Measurements from ENCODE around the gene UAP1L1.

UAP1L1 gene

DNA sequence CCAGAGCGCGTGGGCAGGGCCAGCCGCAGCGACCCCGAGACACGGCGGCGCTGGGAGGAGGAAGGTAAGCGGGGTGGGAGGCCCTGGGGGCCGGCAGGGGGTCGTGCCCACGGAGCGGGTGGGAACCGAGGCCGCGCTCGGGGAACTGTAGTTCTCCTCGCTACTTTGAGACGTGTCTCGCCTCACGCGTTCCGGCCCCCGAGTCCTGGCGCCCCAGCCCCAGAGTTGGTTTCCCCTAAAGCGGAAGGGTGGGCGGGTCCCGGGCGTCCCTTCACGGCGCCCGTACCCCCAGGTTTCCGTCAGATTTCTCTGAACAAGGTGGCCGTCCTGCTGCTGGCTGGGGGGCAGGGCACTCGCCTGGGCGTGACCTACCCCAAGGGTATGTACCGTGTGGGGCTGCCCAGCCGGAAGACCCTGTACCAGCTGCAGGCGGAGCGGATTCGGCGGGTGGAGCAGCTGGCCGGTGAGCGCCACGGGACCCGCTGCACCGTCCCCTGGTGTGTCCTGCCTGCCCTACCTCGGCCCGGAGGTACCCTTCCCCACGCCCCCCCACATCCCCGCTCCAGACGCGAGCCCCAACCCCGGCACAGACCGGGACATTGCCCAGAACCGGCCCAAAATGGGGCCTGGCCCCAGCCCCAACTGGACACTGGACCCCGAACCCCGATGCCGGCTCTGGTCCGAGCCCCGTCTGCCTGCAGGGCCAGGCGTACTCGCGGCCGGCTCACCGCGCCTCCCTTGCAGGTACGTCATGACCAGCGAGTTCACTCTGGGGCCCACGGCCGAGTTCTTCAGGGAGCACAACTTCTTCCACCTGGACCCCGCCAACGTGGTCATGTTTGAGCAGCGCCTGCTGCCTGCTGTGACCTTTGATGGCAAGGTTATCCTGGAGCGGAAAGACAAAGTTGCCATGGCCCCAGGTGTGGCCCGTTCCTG is 709 bp downstream of the UAP1L1 start:
- no peak for DNase-seq

DNA sequence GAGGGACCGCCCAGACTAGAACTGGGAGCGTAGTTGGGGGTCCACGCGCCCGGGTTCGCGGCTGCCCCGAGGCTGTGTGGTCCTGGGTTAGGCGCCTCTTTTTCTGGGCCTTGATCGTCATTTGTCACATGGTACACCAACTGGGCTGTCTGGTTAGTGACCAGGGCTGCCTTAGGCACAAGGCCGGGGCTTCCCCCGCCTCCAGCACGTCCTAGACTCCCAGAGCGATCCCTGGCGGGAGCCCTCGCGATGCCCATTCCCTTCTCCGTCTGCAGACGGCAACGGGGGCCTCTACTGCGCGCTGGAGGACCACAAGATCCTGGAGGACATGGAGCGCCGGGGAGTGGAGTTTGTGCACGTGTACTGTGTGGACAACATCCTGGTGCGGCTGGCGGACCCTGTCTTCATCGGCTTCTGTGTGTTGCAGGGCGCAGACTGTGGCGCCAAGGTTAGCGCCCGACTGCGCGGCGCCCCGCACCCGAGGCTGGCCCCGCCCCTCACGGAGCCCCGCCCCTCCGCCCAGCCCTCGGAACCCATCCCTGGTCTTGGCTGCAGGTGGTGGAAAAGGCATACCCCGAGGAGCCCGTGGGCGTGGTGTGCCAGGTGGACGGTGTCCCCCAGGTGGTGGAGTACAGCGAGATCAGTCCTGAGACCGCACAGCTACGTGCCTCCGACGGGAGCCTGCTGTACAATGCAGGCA is 1.5 kb downstream of the UAP1L1 start:
- DNase-seq, result no peak

DNA sequence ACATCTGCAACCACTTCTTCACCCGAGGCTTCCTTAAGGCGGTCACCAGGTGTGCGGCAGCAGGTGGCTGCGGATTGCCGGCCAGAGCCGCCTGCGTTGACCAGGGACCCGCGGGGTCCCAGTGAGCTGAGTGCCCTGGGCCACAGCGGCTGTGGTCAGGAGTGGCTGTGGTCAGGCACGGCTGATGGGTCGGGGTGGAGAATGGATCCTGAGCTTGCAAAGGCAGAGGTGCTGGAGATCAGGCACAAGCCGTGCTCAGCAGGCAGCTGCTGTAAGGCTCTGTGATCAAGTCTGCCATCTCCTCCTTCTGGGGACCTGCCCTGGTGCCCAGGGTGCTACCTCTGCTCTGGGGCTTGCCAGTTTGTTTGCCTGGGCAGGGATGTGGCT is 2.1 kb downstream of the UAP1L1 start:
- no peak for DNase-seq

DNA sequence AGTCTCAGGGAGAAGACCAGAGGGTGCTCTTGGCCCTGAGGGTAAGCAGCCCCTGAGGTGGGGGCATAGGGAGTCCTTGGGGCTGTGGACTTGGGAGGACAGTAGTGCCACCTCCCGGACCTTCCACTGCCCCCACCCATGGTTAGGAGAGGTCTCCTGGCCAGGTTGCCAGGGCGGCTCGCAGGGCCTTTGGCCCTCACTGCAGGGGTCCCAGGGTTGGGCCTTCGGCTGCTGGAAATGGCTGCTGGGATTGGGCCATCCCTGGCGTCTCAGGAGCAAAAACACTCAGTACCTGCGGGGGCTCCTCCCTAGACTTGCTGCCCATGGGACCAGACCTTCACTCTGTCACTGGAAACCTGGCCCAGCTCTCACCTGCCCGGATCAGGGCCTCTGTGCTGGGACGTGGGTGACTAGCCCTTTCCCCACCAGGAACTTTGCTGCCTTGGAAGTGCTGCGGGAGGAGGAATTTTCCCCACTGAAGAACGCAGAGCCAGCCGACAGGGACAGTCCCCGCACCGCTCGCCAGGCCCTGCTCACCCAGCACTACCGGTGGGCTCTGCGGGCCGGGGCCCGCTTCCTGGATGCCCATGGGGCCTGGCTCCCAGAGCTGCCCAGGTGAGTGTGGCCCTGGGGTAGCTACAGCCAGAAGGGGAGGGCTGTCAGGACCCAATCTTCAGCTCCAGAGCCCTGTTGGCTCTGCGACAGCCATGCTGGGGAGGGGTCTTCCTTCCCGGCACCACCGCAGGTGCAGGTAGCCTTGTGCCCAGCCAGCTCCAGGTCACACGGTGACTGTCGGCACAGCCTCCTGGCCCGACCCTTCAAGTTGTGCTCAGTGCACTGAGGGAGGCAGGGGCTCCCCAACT is 3.2 kb downstream of the UAP1L1 start:
- no peak for DNase-seq

DNA sequence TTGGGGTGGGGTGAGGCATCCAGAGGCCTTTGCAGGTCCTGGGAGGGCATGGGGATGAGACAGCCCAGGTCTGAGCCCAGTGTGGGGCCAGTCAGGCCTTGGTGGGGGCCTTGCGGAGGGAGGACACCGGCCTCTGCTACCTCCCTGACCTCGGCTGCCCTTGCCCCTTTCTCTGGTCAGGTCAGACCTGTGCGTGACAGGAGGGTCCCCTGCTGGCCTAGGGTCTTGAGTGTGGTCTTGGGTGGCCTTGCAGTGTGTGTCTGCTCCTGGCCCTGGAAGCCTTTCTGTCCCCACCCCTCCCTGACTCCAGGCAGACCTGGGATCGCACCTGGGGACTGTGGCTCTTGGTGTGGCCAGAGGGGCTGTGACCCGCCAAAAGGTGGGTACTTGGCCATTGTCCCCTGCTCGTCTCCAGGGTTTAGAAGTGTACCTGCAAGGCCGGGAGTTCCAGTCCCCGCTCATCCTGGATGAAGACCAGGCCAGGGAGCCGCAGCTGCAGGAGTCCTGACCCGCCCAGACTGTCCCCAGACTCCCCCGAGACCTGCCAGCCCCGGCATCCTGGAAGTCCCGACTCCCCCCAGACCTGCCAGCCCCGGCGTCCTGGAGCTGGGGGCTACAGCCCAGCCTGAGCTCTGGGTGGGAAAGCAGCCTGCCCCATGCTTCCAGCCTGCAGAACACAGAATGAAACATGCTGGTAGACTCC is 5.1 kb downstream of the UAP1L1 start:
- no peak for DNase-seq

DNA sequence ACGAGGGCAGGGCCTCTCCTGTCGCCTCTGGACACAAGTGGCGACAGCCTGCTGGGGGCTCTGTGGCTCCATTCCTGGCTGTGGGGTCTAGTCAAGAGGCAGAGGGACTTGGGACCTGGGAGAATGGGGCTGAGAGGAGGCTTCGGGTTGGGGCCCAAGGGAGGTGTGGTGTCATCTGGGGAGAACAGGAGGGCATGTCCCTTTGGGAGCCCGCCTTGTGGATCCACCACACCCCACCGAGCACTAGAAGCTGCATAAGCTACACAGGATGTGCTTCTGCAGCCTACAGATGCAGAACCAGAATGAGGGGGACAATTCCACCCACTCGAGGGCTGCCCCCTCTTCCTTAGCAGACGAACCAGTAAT is 5.6 kb downstream of the UAP1L1 start:
- no peak for DNase-seq

DNA sequence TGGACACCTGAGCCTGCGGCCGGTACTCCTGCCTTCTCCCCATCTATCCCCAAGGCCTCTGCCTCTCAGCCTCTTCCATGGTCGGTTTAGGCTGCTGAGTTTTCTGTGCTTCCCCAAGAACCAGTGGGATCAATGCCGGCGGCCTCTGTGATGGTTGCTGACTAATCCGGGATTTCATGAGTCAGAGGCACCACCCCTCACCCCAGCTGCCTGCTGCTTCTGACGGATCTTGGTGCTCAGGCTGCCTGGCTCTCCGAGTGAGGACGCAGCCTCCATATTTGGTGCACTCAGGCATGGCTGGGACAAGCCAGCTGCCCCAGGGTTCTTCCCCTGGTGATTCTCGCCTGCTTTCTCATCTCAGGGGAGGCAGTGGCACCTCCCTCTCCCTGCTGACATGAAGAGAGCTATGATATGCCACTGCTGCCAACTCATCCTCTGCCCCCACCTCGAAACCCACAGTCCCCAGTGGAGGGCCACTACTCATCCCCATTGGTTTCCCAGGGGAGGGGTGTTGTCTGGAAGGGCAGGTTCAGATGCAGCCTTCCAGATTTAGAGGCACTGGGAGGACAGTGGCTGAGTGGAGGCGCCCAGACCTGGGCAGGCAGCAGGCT is 6.2 kb downstream of the UAP1L1 start:
- peak; percentile 3 to 35 for DNase-seq

DNA sequence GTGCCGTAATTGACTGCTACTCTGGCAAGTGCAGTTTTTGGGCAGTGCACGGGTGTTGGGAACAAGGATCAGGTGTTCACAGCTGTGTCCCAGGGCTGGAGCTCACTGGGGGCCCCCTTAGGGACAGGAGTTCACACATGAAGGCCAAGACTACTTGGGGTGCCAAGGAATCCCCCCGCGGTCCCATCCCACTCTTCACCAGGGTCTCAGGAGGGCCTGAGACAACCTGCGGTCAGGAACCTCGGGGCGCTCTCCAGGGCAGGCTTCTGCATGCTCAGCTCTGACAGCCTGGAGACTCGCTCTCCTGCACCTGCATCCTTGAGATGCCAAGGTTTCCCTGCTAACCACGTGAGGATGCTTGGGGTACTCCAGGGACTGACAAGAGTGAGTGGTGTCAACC is 7.2 kb downstream of the UAP1L1 start:
- DNase-seq, result no peak

DNA sequence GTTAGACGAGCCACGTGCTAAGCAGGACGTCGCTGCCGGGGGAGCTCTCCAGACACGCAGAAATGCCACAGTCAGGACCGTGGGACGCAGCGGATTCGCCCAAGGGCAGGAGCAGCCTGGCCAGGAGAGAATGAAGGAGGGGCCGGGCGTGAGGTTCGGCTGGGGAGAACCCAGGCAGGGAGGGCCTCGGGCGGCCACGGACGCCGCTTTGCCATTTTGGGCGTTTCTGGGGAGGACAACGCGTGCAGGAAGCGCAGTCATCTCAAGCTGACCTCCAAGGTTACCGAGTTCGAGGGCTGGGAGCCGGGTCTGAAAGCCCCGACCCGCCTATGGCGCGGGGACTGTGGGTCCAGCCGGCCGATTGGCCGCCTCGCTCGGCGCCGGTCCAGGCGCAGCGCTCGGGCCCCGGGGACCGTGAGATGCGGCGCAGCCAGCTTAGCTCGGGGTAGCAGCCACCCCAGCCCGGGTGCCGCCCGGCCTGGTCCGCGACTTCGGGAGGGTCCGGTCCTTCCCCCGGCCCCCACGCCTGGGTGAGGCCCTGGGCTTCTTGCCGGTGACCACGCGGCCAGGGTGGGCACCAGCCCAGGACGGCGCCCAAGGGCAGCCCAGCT is 8.7 kb downstream of the UAP1L1 start:
- DNase-seq, result peak in 1 of 2 experiments; percentile 44

DNA sequence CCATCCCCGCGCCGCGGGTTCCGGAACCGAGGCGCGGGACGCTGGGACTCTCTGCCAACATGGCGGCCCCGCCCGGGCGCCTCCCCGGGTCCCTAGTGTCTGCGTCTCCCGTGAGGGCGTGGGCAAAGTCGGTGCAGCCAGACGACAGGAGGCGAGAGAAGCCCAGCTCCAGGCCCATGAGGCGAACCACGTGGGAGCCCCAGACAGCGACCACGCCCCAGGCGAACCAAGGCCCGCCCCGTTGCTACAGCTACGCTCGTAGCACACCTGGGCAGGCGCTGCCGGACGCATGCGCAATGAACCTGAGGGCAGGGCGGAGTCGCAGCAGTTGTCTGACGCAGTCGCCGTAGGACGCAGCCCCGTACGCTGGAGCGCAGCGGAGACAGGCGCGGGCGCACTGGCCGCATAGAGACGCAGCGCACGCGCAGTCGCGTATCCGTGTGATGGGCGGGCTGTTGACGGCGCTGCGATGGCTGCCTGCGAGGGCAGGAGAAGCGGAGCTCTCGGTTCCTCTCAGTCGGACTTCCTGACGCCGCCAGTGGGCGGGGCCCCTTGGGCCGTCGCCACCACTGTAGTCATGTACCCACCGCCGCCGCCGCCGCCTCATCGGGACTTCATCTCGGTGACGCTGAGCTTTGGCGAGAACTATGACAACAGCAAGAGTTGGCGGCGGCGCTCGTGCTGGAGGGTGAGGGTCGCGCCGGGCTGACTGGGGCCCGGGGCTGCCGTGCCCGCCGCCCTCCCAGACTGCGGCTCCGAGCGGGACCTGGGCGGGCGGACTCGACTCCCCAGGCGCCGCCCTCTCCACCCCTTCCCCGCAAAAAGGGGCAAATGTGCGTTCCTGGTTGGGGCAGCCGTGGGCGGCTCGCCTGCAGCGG is 9.5 kb downstream of the UAP1L1 start, which contains the start of gene MAN1B1:
MAN1B1 (plus strand) TSS at position 455 of the 878 bp plus-strand sequence; CDS start at position 470, 15 bp downstream.
- DNase-seq, result peak; percentile 97 to 98

DNA sequence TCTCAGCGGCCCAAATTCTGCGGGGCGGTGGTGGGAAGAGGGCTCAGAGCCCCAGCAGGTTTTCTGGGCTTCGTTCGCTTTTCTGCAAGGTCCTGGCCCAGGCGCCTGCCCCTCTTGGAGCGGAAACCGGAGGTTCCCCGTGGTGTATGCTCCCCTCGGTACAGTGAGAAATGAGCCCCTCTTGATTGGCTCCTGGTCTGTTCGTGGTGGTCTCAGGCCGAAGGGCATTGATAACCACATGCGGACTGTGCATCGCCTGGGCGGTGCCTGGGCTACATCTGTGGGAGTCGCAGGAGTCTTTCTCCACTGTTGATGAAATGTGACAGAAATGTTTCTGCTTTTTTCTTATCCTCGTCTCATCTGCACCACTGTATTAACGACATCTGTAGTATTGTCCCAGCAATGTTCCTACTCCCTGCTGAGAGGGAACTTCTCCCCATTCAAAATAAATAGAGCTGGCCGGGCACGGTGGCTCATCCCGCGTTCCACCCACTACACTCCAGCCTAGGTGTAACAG is 10.2 kb downstream of the UAP1L1 start:
- no peak for DNase-seq

DNA sequence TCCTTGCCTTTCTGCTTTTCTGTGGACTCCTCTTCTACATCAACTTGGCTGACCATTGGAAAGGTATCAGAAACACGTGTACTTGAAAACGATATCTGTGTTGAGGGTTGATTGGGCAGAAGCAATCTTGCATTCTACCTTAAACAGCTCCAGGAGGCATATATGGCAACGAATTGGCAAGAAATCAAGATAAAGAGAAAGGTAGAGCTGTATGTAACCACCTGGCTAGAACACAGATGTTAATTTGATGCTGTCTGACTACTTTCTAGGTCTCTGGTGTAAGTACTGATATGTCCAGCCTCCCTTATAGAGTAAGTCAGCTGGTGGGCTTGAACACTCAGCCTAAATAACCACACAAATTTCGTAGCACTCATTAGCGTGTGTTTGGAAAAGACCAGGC is 10.8 kb downstream of the UAP1L1 start:
- no peak for DNase-seq

DNA sequence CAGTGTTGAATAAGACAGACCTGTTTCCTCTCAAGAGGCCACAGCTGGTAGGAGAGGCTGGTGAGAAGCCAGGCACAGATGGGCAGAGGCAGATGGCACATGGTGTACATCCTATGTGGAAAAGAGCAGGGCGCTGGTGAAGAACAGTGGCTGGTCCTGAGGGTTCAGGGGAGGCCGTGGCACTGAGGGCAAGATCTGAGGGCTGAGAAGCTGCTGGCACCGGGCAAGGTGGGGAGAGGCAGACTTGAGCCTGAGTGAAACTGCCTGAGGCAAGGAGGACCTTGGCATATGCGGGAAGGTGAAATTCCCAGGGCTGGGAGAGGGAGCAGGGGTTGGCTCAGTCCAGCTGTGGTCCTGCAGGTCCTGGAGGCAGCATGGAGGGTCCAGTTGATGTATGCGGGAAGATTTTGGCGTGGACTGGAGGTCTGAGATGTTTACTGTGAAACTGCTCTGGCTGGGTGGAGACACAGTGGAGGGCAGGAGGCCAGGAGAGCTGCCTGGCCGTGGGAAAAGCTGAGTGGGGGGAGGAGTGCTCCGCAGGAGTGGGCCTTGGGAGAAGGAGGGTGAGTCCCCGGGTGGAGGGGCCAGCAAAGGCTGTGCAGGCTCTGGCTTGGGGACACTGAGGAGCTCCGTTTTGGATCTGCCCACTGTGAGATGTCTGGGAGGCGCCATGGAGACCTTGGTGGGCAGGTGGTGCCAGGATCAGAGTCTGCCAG is 12.1 kb downstream of the UAP1L1 start:
- no peak for DNase-seq

DNA sequence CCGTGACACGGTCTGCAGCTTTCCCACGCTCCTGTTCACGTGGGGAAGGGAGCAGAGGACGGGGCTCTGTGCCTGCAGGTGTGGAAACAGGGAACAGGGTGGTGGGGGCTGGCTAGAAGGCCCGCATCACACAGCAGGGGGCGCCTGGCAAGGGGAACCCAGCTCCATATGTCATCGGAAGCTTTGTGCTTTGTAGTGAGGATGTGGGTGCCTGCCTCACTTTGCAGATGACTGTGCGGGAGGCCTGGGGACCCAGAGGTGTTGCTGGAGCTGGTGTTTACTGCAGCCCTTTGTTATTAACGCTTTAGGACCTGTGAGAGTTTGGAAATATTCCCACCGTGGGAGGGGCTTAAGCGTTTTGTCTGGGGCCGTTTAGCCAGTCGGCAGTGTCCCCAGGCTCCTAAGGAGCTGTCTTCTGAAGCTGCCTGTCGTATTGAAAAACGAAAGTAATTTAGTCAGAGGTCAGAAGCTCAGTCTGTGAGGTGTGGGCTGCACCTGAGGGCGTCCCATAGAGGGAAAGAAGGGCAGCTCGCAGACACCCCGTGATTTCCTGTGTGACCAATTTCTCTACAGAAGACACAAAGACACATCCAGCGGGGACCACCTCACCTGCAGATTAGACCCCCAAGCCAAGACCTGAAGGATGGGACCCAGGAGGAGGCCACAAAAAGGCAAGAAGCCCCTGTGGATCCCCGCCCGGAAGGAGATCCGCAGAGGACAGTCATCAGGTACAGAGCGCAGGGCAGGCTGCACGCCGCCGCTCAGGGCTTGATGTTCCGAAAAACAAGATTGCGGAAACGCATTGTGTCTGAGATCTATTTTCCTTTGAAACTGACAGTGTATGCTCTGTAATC is 18.6 kb downstream of the UAP1L1 start:
- DNase-seq, result peak in 1 of 2 experiments; percentile 10

DNA sequence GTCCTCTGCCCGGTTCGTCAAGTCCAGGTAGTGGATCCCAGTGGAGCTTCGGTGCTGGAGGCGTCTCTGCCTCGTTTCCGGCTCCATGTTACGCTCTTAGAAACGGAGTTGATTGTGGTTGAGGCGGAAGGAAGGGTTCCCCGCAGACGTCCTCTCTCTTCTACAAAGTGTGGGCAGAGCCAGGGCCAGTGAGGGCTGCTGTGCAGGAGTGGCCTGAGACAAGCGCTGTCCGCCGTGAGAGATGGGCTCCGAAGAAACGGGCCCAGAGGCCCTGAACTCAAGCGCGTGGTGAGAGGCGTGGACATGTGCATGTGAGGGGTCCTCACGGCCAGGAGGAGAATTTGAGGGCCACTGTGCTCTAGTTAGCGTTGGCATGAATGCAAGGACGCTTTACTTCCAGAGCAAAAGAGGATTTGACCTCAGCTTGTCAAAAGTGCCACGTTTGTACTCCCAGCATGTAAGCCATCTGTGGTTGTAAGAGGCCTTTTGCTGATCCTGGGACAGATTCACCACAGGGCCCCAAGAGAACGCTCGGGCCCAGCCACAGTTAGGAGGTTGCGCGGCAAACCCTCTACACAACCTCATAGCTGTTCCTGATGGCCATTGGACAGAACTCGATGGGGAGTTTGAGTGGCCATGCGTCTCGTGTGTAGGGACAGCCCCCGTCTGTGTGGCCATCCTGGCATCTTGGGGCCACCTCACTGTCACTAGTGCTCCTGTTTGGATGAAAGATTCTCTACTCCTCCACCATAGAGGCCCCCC is 19.6 kb downstream of the UAP1L1 start:
- no peak for DNase-seq

DNA sequence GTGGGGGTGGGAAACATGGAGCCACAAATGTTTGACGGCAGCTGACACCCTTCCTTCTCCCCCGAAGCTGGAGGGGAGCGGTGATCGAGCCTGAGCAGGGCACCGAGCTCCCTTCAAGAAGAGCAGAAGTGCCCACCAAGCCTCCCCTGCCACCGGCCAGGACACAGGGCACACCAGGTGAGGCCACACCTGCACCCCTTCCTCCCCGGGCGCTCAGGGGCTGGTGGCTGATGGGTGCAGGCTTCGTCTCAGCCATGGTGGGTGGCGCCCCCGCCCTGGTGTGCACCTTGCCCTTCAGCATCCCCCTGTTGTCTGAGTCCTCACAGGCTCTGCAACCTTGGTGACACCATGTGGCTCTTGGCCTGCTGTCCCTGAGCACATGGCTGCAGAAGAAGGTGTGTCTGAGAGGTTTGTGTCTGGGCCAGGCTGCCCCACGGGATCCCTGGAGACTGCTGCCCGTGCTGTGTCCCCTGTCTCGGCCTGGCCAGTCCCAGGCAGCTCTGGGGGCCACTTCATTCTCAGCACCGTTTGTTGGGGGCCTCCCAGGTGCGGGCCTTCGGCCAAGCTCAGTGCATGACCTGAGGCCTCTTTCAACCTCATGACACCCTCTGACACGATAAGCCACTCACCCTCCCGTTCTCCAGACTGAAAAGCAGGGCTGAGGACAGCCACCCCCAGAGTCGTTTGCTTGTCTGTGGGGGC is 20.6 kb downstream of the UAP1L1 start:
- no peak for DNase-seq

DNA sequence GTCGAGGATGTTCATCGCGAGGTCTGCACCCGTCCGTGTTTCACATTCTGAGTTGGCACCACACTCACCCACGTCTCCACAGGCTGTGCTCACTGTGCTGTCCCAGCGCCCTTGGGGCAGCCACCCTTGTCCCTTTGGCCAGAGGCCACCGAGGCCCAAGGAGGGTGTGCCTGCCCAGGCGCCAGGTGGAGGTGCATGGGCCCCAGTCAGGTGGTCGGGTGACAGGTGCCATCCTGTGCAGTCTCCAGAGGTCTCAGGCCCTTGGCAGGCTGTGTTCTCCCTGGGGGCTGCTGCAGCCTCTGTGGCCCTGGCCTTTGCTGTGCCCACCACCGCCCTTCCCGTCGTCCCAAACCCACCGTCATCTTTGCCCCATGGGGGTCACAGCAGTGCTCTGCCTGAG is 21.9 kb downstream of the UAP1L1 start:
- DNase-seq, result no peak

Measured in SHP77 (cell line).